GM21515 (cell line): ENCODE results near the gene CACHD1.

Experiments used
- ATAC-seq: cut with Tn5 transposase; IDR thresholded peaks from one replicate; pipeline ENCODE4 v1.9.1; 2021; ENCODE audit not compliant: unreplicated experiment

The CACHD1 gene

DNA sequence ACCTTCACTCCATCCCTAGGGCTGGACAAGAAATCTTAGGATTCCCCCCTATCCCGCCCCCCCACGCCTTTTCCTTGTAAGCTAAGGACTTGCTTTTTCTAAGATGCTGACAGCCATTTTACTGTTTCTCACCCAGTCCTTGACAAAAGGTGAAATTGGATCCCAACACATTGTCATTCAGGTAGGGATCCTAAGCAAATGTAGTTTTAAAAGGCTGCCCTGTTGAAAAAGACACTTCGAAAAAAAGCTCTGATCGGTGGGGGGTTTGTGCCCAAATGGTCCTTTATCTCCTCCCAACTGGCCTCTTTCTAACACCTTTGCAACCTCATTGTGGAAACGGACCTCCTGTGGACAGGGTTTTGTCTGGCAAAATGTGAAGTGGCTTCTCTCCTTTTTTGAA, 2.9 kb downstream of the CACHD1 start:
- no peak for ATAC-seq

DNA sequence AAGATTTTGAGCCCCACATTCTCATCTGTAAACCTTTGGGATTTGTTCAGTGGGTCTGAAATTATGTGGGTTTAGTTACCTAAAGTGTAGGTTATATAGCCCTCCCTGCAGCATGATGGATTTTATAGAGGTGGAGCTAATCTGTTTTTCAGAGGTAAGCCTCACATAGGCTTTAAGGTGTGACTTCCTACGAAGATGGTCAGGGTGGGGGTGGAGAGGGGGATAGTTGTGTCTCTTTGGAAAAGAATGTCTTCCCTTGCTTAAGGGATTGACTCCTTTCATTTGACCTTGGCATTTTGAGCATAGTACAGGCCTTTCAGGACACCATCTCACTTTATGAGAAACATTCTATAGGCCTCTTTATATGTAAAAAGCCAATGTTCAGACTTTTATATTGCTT, 3.4 kb downstream of the CACHD1 start:
- ATAC-seq, result no peak

DNA sequence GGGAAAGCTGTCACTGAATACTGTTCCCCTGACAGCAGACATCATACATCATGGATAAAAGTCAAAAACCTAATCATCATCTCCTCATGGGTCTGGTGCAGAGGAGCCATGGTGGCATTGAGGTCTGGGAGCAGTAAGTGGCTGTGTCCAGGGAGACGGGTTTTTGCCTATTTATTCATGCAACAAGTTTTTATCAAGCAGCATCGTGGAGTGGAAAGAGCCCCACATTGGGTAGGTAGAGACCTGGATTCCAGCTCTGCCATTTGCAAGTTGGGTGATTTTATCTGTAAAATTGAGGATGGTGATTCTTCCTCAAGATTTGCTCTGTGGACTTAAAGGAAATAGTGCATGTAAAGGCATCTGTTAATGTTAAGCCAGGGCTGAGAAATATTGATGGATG, 4.2 kb downstream of the CACHD1 start:
- no peak for ATAC-seq

DNA sequence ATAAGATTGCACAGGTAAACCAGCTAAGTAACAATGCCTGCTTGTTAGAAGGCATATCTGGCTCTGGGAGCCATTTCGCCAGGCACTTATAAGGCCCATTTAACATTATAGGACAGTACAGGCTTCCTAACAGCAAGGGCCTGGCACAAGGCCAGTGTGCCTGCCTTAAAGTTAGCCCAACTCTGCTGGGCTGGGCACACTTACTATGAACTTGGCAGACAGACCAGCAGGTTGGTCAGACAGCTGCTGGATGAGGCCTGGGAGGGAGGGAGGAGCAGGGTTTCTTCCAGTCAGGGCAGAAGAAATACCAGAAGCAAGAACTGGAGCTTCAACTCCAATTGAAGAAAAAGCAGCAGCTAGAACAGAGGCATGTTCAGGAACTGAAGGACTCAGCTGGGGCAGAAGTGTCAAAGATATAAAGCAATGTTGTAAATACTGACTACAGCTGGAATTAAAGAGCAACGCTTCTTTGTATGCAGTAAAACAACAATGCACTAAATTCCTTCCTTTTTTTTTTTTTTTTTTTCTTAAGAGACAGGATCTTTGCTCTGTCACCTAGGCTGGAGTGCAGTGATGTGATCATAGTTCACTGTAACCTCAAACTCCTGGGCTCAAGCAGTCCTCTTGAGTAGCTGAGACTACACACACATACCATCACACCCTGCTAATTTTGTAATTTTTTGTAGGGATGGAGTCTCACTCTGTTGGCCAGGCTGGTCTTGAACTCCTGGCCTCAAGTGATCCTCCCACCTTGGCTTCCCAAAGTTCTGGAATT, 4.9 kb downstream of the CACHD1 start:
- no peak for ATAC-seq

DNA sequence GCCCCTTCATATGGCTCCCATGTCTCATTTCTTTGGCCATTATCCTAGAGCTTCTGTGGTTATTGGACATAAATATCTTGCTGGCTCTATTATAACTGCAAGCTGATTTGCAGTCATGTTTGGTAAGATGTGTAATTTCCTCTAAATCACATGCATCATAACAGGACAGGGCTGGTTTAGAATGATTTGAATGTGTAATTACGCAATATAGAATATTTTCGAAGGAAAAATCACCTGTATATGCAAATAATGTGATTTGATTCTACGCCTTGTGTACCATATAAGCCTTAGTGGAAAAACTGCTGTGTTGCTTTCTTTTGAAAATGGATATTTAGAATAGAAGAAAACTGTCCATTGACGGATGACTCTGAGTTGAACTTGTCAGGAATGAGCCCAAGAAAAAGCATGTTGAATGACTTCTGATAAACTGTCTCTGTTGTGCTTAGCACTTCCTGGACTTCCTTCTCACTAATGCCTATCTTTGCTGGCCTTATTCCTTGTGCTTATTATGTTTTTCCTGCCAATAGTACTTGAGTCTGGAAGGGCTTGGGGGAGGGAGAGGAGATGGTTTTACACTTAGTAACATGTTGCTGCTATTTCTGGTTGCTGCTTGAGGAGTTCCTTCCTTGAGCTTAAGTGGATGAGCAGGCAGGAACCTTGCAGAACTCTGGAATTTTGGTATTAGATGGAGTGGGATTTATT, 6.5 kb downstream of the CACHD1 start:
- ATAC-seq, result no peak

DNA sequence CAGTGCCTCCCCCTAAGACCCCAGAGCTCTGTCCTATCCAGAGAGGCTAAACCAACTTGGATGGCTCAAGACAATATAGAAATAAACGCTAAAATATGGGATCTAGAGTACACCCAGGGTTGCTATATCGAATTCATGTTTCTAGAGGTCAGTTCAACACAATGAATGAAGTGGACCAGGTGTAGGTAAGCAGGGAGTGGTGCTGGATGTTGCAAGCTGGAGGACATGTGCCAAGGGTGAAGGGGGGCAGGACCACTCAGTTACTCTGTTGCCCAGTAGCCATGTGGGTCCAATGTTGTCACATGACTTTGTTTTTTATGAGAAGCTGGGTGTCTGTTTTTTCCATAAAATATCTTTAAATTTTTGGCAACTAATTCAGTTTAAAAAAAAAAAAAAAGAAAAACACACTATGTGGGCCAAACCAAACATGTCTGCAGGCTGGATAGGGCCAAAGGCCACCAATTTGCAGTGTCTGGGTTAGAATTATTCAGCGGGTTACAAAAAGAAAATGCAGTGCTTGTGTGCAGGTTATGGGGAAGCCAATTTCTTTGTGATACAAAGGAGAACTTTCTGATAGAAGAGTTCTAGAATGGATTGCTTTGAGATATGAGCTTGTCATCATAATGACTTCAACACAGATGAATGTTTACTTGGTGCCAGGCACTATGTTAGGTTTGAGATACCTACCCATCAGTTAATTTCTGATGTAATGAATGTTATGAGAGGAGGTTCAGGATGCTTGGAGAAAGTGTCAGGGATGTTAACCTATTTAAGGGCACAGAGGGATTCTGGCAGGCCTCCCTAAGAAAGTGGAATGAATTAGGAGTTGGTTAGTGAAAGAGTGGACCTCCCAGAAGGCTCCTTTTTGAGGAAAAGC, 8.9 kb downstream of the CACHD1 start:
- no peak for ATAC-seq

DNA sequence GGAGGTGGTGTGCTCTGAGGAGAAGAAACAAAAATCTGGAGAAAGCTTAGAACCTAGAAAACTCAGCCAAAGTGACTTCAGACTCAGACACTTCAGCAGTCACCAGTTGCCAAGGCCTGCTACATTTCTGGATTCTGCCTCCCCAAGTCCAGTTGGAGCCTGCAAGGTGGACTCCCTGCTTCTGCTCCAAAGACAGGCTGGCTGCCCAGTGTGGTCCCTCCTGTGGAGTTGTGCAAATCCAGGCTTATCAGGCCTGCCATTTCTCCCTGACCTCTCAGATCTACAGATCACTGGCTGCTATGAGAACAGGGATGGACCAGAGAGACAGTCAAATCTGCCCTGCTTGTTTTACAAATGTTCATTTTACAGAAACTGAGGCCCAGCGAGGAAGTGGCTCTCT, 9.9 kb downstream of the CACHD1 start:
- ATAC-seq, result no peak

DNA sequence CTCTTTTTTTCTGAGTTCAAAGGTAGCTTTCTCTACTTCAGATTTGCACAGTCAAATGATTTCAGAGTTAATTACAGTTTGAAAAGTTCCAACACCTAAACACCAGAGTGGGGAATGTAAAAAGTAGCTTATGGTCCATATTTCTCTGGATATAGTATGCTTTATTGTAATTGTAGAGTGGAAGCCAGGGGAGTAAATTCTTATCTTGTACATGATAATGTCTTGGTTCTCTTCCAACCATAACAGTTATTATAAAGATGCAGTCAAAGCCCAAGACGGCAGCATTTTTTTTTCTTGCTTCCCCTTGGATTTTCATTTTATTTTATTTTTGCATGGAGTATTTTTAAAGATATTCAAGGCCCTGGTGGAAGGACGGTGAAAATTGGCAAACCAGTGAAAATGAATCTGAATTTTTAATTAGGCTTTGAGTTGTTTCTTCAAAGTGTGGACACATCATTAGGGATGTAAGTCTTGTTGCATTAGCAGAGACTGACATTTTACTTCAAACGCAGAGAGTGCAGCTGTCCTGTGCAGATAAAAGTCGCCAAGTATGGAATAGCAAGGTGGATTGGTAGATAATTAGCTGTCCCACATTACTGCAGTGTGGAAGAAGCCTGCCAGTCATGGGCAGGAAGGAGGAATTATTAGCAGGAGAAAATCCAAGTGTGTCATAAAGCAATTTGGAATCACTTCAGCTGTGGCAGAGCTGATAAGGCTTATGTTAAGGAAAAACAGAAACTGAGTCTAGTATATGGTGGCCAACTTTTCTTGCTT, 11.3 kb downstream of the CACHD1 start:
- ATAC-seq, result no peak

DNA sequence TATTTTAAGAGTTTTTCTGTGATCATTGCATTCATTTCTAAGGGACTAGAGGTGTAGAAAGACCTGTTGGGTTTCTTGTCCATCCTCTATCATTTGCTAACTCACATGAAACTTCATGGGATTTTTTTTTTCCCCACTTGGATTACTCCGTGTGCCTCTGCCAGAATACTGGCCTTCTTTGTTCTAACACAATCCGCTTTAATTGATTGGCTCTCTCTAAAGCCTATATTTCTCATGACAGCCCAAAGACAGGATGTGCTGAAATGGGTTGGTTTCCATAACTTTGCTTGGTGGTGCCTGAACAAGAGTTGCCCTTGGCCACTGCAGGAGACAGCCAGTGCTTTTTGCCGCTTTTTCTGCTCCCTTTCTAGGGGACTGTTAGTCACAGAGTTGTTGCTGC, 12.2 kb downstream of the CACHD1 start:
- ATAC-seq, result no peak

DNA sequence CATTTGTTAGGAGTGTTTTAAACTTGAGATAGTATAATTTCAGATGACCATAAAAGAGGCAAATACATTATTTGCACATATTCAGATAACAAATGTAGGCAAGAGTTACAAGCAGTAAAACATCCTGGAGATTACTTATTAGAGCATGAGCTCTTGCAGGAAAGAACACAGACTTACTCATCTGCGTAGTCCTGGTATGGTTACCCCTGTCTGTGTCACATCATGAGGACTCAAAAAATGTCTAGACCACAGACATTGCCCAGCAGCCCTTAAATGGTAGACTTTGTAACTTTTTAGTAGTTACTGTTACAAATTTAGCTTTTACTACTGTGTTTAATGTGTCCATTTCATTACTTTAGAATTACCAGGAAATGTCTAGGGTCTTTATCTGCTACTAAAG, 12.8 kb downstream of the CACHD1 start:
- ATAC-seq, result no peak

DNA sequence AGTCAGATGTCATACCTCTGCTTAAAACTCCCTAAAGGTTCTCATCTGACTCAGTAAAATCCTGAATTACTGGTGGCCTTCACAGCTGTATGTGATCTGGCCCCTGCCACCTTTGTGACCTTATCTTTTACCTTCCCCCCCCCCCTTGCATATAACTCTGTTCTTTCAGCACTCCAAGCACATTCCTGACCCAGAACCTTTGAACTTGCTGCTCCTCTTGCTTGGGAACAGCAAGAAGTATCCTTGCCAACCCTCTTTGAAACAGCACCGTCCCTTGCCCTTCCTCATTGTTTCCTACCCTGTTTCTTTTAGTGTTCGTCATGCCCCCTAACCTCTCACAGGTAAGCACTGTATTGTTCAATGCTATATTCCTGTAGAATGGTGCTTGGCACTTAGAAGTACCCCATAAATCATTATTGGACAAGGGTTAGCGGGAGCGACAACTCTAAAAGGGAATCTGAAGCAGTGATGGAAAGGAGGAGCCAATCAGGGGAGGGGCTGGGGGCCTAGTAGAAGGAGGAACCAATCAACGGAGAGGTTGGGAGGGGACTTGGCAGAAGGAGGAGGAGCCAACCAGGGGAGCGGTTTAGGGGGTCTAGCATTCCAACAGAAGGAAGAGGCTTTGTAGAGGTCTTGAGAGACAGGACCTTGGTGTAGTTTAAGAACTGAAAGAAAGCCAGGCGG, 13.9 kb downstream of the CACHD1 start:
- ATAC-seq, result no peak

DNA sequence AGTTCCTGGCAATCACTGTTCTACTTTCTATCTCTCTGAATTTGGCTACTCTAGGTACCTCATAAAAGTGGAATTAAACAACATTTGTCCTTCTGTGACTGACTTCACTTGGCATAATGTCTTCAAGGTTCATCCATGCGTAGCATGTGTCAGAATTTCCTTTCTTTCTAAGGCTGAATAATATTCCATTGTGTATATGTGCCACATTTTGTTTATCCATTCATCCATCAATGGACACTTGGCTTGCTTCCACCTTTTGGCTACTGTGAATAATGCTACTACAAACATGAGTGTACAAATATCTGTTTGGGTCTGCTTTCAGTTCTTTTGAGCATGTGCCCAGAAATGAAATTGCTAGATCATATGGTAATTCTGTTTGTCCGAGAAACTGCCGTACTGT, 14.7 kb downstream of the CACHD1 start:
- ATAC-seq, result no peak

DNA sequence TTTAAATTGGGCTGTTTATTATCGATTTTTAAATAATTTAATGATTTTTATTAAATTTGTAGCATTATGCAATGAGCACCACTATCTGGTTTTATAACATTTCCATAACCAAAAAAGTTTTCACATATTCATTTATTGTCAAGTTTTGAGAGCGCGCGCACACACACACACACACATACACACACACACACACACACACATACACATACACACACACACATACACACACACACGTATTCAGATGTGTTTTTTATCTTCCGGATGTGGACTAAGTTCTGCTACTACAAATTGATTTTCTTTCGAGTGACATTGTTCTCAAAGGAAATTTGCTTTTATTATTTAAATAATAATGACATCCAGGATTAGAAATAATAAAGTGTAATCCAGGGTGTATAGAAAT, 16.3 kb downstream of the CACHD1 start:
- ATAC-seq, result no peak

DNA sequence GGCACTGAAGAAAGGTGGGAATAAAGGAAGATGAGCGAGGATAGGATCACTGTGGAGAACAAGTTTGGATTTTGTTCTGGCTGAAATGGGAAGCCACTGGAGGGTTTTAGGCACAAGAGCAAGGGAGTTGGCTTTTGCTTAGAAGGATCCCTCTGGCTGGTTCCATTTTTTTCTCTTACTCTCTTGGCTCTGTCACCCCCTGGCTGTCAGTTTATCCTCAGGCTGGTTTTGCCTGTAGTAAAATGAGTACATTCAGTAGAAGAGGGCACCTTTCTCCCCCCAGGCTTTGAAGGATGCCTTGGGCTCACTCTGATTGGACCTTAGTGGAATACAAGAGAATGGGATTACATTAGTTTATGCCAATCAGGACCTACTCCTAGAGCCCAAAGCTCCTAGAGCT, 17.1 kb downstream of the CACHD1 start:
- ATAC-seq, result no peak

DNA sequence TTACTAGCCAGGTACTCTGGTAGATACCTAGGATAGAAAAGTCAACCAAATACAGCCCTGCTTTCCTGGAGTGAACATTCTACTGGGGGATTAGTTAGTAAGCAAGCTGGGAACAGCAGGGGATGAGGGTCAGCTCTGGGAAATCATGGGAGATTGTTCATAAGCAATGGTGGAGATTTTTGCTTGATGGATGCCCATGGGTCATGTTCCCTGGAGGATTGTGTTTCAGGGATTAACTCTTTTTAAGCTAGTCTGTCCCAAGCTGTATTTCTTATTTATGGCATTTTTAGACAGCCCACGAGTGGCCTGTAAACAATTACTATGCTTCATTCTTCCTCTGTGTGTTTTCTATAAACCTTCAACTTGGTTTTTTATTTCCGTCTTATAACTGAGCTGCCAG, 18.9 kb downstream of the CACHD1 start:
- ATAC-seq, result no peak

DNA sequence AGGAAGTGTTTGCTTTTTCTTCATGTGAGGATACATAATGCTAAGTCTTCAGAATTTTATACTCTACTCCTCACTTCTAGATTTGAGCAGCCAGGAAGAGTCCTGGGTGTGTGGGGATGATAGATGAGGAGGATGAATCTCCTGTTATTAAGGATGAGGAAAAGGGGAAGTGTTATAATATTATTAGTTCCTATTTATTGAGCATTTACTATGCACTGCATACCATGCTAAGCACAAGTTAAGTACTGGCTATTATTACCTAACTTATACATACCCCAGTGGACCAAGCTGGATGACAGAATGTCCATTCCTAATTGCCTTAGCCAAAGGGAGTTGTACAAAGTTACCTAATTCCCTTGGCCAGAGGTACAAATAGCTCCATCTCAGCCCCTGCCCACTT, 19.8 kb downstream of the CACHD1 start:
- ATAC-seq, result no peak

DNA sequence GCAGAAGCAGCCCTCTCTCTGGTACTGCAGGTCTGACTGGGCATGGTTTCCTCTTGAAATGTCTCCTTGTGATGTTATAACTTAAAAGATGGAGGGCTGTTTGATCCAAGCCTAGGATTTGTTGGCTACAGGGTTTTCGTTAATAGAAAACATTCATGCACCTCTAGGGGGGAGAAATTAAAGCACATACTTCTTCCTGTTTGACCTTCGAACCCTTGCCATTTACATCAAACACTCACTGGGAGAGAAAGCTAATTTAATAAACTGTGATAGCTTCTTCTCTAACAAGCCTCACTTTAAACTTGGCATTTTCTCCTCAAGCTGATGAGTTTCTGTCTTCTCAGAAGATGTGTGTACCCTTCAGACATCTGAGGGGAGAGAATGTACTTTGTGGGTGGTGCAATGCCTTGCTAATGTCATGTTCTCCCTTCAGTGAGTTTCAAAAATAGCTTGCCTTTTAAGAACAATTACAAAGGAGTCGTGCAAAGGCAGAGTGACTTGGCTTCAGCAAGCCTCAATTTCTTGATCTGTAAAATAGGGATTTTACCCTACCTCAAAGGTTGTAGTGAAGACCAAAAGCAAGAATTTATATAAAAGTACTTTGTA, 20.4 kb downstream of the CACHD1 start:
- no peak for ATAC-seq

DNA sequence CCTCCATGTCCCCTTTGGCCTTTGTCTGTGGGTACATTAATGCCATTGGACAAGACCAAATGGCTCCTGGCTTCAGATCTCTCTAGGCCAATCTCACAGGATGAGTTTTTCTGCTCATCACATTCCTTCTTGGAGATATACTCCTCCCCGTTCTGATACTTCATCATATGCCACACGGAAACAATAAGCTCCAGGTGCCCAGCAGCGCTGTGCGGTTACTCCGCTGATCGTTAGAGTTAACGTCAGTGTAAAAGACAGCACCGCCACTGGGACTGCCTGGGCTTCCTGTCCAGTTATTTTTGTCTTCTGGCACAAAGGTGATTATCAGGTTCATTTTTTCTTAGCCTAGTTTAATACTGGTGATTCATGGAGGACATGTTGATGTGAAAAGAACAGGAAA, 22.5 kb downstream of the CACHD1 start:
- ATAC-seq, result no peak

DNA sequence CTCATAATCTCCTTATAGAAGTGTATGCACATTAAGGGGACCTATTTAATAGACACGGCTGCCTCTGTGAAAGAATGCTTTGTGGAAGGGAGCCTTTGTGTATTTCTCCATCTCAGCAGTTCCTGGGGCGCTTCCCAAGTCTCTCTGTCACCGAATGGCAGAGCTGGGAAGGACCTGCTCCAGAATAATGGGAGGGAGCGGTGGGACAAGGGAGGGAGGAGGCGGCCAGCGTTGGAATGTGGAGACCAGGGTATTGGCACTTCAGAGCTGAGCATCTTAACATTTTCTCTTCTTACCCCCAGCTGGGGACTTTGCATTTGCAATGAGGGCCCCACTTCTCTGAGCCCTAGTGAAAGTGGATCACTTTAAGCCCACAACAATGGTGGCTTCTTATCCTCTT, 23.9 kb downstream of the CACHD1 start:
- no peak for ATAC-seq

DNA sequence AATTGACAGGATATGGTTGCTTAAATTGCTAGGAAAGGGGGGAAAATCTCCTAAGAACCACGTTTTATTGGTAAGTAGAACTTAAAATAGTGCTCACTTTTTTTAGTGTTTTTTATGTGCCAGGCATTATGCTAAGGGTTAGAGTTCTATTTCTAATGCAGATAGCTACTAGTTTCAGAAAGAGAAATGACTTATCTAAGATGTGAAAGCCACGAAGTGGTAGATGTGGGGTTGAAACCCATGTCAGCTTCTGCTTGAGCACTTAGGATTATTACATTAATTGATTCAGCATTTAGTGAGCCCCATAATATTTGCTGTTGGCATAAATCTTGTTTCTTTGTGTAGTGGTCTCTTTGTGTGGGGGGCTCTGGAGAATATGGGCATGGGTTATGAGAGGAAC, 24.7 kb downstream of the CACHD1 start:
- ATAC-seq, result no peak
